ENCODE measurements around the gene DEGS2. TPM values are rescaled to one million over a fixed set of nuclear protein-coding genes. Genes with fewer than 3 reads are reported as not detected.

DEGS2 gene
- total and polyA plus RNA-seq, 2 of the 13 experiments (the other 11 are each of a cell fraction or from before 2014, with no cell fraction given) = 0.09 TPM

GRCh38 chr14:100152091-100152490 lies 7.4 kb downstream of the DEGS2 start:
- no peak for DNase-seq (ENCODE audit: low spot score)
- Histone ChIP-seq H3K4me1 (ENCODE audit: insufficient read depth, low read length) (peaks cover 30% of the 10 kb centered on the region), H3K79me2 (ENCODE audit: insufficient read depth, low read length) (no peaks in the 10 kb centered on the region), H4K20me1 (ENCODE audit: insufficient read depth, low read length) (no peaks in the 10 kb centered on the region), H3K4me2 (ENCODE audit: low read depth, low read length) (no peak overlapping the region), H3K4me3 (replicated peaks in 1 of 3; ENCODE audit: insufficient read depth in 1 of 3, low read depth in 2 of 3, low read length in 3 of 3) (no peak overlapping the region), H3K9me3 (ENCODE audit: low read length) (peaks cover 10% of the 10 kb centered on the region), H3K36me3 (replicated peaks in 1 of 2; ENCODE audit: control insufficient read depth in 1 of 2, insufficient read depth in 2 of 2, low read length in 2 of 2) (no peaks in the 10 kb centered on the region), H3K27ac (ENCODE audit: extremely low read length, insufficient read depth, low read length) (no peak overlapping the region), H3K27me3 (ENCODE audit: control insufficient read depth in 1 of 2, insufficient read depth in 2 of 2, low read length in 2 of 2) (peaks cover 1 to 3% of the 10 kb centered on the region in 2 experiments; a peak in 3 of 5 replicates), H3K9ac (ENCODE audit: insufficient read depth, low read depth, low read length) (no peak overlapping the region), H2AFZ (ENCODE audit: low read length) (no peak overlapping the region)
- ATAC-seq = no peak
- in situ Hi-C loops (cut with HindIII; ENCODE audit: extremely low pct_ligation_motif_present, low pct_unique_long_range_greater_than_20kb) (no loop called here), intact Hi-C loops (cut with micrococcal nuclease; ENCODE audit: unreplicated experiment) (no loop called here)
- WGBS (ENCODE audit: low lambda C conversion rate) = 49% methylated on average over 10 of the region's 10 CpGs
- ChIA-PET CTCF (ENCODE audit: low intra/inter-chr PET ratio, low total read pairs) (no interaction called here), POLR2A (no interaction called here)
- FAIRE-seq = no peak
- no TSS peak for BruUV-seq (replicated peaks)
- TF ChIP-seq SMAD9 (CRISPR knock-in tag; IDR thresholded peaks at IDR 0.05) = no peak
- no peak for TF ChIP-seq TRIM24 (CRISPR knock-in tag; IDR thresholded peaks at IDR 0.05)
- TF ChIP-seq ZNF543 (CRISPR knock-in tag; IDR thresholded peaks at IDR 0.05) = no peak
- TF ChIP-seq ZC3H4 (CRISPR knock-in tag; IDR thresholded peaks at IDR 0.05; ENCODE audit: borderline replicate concordance) = no peak
- no peak for TF ChIP-seq PPARG (CRISPR knock-in tag; conservative IDR thresholded peaks at IDR 0.05)
- TF ChIP-seq HBP1 (CRISPR knock-in tag; IDR thresholded peaks at IDR 0.05; ENCODE audit: low read depth) = no peak
- TF ChIP-seq ZNF777 (CRISPR knock-in tag; IDR thresholded peaks at IDR 0.05) = no peak
- TF ChIP-seq, protein P1, sequence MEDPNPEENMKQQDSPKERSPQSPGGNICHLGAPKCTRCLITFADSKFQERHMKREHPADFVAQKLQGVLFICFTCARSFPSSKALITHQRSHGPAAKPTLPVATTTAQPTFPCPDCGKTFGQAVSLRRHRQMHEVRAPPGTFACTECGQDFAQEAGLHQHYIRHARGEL (CRISPR knock-in tag; IDR thresholded peaks at IDR 0.05) = no peak
- no peak for TF ChIP-seq ZNF605 (CRISPR knock-in tag; IDR thresholded peaks at IDR 0.05)
- no peak for TF ChIP-seq JDP2 (CRISPR knock-in tag; IDR thresholded peaks at IDR 0.05; ENCODE audit: borderline replicate concordance)
- TF ChIP-seq IRX3 (CRISPR knock-in tag; IDR thresholded peaks at IDR 0.05; ENCODE audit: borderline replicate concordance, low read depth) = no peak
- no peak for TF ChIP-seq ZHX2 (IDR thresholded peaks at IDR 0.05; ENCODE audit: low read depth)
- no peak for TF ChIP-seq ZHX2 (CRISPR knock-in tag; IDR thresholded peaks at IDR 0.05; ENCODE audit: borderline replicate concordance)
- no peak for TF ChIP-seq SPEN (CRISPR knock-in tag; IDR thresholded peaks at IDR 0.05; ENCODE audit: low read depth)
- TF ChIP-seq, protein P2, sequence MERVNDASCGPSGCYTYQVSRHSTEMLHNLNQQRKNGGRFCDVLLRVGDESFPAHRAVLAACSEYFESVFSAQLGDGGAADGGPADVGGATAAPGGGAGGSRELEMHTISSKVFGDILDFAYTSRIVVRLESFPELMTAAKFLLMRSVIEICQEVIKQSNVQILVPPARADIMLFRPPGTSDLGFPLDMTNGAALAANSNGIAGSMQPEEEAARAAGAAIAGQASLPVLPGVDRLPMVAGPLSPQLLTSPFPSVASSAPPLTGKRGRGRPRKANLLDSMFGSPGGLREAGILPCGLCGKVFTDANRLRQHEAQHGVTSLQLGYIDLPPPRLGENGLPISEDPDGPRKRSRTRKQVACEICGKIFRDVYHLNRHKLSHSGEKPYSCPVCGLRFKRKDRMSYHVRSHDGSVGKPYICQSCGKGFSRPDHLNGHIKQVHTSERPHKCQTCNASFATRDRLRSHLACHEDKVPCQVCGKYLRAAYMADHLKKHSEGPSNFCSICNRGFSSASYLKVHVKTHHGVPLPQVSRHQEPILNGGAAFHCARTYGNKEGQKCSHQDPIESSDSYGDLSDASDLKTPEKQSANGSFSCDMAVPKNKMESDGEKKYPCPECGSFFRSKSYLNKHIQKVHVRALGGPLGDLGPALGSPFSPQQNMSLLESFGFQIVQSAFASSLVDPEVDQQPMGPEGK (CRISPR knock-in tag; IDR thresholded peaks at IDR 0.05) = no peak

Data from HepG2 (cell line).